GM21515 (cell line): ENCODE measurements around the gene CAPZB.
"Not testable (repeated sequence)": the region's sequence is repeated elsewhere in the genome, so short reads cannot be mapped to it uniquely, and the experiment has no call there.

Experiments used
- ATAC-seq: cut with Tn5 transposase; IDR thresholded peaks from one replicate; pipeline ENCODE4 v1.9.1; 2021; ENCODE audit not compliant: unreplicated experiment

The CAPZB gene

GRCh38 chr1:19499887-19500286 is 14.5 kb upstream of the CAPZB start:
- not testable (repeated sequence) for ATAC-seq

DNA sequence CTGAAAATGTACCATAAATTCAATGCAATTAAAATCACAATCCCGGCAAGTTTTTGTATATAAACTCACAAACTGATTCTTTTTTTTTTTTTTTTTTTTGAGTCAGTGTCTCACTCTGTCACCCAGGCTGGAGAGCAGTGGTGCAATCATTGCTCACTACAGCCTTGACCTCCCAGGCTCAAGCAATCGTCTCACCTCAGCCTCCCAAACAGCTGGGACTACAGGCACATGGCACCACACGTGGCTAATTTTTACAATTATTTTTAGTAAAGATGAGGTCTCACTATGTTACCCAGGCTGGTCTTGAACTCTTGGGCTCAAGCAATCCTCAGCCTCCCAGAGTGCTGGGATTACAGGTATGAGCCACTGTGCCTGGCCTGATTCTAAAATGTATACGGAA is 12.1 kb upstream of the CAPZB start:
- not testable (repeated sequence) for ATAC-seq

- no peak for ATAC-seq
Observed at GRCh38 chr1:19496527-19496874, 11.2 kb upstream of the CAPZB start.

- ATAC-seq, result no peak
Observed at GRCh38 chr1:19495799-19496526, 10.6 kb upstream of the CAPZB start.

GRCh38 chr1:19495000-19495656 is 9.8 kb upstream of the CAPZB start:
- no peak for ATAC-seq

DNA sequence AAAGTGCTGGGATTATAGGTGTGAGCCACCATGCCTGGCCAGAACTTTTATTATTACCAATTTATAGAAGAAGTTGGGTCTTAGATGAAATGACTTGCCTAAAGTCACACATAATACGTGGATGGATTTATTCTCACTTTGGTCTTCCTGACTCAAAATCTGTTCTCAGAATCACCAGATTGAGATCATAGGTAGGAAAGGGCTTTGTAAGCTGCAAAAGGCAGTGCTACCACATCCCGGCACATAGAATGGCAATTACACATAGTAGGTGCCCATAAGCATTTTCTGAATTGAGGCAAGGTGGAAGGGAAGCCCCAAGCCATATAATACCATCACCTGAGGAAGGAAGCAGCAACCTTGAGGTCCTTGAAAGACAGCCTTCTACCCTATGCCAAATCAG is 8.2 kb upstream of the CAPZB start:
- ATAC-seq, result no peak

GRCh38 chr1:19489996-19490395 is 4.7 kb upstream of the CAPZB start:
- no peak for ATAC-seq

DNA sequence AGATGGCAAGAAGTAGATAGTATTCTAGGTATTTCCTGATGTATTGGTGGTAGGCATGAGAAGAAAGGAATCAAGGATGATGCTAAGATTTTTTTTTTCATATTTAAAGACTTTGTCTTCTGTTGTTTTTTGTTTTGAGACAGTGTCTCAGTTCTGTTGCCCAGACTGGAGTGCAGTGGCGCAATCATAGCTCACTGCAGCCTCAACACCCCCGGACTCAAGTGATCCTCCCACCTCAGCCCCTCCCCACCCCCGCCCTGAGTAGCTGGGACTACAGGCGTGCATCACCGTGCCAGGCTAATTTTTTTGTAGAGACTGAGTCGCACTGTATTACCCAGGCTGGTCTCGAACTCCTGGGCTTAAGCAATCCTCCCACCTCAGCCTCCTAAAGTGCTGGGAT is 2.8 kb upstream of the CAPZB start:
- no peak for ATAC-seq

GRCh38 chr1:19484798-19485361 is 459 bp downstream of the CAPZB start:
- ATAC-seq, result peak; percentile 5

DNA sequence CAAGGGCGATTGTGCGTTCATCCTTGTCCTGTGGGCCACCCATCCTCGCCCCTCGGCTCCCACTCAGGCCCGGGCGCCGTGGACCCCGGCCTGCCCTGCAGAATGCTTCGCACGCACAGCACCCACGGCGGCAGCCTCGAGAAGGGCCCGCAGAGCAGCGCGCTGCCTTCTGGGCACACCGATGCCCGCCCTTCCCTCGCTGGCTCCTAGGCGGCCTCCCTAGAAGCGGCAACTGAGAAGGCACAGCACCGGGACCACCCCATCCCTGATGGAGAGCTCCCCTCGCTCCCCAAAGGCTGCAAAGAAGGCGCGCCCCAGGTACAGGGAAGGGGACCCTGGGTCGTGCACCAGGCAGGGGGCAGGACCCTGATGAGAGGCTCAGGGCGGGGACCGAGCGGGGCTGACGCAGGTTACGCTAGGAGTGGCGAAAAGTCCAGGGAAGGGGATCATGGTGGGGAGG is 971 bp downstream of the CAPZB start:
- ATAC-seq, result no peak

DNA sequence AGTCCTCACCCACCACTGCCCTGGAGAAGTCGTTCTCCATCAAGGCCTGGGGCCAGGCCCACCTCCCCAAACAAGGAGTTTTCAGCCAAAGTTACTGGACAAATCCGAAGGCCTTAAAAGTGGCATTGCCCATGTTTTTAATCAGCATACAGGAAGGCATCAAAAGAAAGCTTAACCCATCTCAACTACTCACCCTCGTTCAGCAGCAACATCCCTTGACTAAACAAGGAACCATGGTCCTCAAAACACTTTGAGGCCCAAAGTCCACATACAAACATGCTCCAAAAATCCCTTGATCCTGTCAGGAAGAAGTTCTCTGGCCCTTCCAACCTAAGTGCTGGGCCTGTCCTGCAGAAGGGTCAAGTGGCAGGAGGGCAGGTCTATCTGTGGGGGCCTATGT is 1.6 kb downstream of the CAPZB start:
- ATAC-seq, result no peak

GRCh38 chr1:19483261-19483660 is 2.1 kb downstream of the CAPZB start:
- no peak for ATAC-seq

GRCh38 chr1:19481826-19482398 is 3.4 kb downstream of the CAPZB start:
- no peak for ATAC-seq

- no peak for ATAC-seq
Observed at GRCh38 chr1:19480282-19480681, 5.1 kb downstream of the CAPZB start.

- ATAC-seq, result no peak
Observed at GRCh38 chr1:19479351-19480120, 5.8 kb downstream of the CAPZB start.

GRCh38 chr1:19478322-19478721 is 7.0 kb downstream of the CAPZB start:
- no peak for ATAC-seq

DNA sequence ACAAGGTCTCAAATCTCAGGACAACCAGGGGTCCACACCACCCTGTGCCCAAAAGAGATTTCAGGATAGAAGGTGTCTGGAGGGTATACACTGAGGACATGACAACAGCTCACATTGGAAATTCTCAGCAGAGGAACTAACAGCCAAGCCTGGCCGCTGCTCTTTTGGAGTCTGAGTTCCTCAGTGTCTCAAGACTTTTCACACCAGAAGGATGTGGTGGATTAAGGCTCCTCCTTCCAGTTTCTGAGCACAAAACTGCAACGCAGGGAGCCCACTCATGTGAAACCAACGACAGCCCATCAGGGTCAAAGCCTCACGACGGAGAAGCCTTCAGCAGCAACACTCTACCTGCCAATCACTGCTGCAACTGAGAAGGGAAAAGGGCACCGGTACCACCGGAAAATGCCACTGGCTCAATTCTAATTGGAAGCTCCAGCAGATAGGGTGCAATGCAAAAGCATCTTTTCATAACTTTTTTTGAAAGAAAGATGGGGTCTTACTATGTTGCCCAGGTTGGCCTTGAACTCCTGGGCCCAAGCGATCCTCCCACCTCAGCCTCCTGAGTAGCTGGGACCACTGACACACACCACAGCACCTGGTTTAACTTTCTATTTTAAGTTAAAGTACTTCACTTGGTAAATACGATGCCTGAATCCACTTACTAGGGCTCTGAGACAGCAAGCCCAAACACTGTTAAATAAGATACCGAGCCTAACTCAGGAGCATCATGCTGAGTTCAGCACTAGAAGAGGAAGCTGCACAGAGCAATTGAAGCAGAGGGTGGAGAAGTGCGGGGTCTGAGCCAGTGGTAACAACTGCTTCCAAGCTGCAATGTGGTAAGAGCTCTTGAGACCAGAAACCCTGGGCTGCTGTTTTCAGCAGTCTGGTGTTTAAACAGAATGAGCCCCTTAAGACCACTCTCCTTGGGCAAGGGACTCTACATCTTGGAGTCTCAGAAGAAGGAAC is 7.8 kb downstream of the CAPZB start:
- no peak for ATAC-seq

GRCh38 chr1:19476450-19477190 is 8.7 kb downstream of the CAPZB start:
- ATAC-seq, result no peak

- ATAC-seq, result no peak
Observed at GRCh38 chr1:19475296-19475695, 10.0 kb downstream of the CAPZB start.
